HG02885 (cell line): ENCODE results near the gene NEK6.

Experiments
- ATAC-seq: cut with Tn5 transposase; IDR thresholded peaks from one replicate; pipeline ENCODE4 v1.9.1; 2021; ENCODE audit warnings: mild to moderate bottlenecking; ENCODE audit not compliant: unreplicated experiment, poor library complexity

The NEK6 gene

DNA sequence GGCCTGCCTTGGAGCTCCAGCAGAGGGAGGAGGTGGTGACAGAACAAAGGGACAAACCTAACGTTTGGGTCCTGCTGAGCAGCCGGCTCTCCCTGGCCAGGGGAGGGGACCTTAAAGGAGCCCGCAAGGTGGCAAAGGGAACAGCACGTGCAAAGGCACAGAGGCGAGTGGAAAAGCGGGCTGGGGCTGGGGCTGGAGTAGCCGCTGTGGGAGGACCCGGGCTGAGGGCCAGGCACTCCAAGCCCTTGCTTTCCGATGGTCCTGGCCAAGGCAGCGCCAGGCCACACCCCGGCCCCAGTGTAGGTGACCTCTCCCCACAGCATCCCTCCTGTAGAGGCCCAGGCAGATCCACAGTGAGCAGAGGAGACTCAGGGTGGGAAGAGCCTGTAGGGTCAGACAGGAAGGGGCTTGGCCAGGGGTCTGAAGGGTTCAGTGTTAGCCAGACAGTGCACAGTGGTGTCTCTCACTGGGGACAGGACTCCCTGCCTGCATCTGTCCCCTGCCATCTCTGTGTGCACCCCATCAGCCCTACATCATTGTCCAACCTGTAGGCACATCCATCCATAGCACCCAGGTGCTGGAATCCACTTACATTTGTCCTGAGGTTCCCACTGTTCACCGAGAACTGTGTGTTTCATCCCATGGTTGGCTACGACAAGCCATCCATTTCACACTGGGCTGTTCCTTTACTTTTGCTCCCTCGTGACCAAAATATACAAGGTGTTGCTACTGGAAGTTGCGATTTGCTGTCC is 77.0 kb downstream of the NEK6 start:
- no peak for ATAC-seq

DNA sequence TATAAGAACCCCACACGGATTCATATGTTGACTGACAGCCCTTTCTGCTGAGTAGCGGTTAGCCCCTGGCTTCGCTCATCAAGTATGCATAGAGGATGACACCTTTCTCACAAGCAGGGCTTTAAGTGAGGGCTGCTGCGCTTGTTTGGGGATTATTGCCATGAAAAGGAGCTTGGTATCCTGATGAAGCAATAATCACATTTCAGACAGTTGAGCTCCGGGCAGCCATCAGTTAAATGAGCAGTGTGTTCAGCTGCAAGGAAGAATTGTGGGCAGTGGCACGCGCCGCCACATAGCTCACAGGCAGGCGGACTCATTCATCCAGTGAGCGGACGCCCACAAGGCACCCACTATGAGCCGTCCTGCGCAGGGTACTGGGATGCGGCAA is 77.6 kb downstream of the NEK6 start:
- no peak for ATAC-seq

DNA sequence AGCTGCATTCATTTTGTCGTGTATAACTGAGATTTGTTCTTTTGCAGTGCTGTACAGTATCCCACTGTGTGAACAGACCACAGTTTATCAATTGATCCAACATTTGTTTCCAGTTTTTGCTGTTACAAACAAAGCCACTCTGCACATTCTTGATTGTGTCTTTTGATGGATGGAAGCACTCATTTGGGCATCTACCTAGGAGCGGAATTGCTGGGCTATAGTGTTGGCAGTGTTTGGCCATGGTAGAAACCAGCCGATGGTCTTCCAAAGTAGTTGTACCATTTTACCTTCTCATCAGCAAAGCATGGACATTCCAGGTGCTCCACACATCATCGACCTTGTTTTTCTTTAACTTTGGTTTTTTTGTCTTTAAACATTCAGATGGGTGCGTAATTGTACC is 79.8 kb downstream of the NEK6 start:
- ATAC-seq = no peak

DNA sequence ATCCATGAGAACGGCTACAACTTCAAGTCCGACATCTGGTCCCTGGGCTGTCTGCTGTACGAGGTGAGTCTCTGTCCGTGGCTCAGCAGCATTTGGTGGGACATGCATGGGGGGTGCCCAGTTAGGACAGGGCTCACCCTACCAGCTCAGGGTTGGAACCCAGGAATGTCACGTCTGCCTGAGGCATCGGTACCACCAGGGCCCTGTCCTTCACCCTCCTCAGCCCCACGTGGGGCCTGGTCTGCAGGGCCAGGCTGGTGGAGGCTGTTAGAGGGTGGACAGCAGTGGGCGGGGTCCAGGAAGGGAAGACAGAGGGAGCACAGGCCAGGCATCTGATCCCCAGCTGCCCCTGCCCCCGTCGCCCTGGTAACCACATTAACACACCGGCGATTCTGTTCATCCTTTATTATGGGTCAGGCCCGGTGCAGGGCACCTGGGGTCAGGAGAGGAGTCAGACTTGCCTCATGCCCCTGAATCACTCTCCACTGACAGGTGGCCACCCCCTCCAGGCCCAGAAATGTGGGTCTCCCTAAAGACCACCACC is 81.9 kb downstream of the NEK6 start:
- no peak for ATAC-seq

DNA sequence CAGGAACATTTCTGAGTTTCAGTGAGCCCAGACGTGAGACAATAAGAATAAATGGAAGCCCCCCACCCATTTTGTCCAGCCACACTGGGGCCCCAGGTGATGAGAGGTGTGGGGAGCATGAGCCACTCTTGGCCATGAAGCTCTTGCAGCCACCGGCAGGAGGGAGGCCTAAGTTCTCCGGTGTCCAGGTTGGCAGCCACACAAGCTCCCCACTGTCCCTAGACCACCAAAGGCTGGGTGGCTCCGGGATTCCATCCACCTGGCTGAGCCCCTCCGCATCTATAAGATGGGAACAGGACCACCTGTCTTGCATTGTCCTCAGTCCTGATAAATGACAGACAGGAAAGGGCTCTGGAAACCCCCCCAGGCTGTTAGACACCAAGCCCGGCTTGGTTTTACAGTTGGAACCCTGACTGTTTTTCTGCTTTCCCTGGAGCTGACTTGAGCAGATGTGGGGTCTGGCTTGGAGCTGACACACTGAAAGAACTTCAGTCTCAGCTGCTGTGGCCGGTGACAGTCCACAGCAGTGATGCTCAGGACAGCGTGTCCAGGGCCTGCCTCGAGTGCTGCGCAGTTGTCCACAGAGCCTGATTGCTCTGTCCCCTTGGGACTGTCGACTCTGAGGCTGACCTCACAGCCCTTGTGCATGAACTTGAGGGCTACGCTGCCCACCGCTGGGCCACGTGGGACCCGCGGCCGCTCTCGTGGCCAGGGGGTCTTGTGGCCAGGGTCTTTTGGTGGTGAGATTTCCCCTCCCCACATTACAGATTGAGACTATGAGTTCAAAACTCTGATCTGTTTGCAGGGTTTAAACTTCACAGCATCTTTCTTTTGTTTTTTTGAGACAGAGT is 82.7 kb downstream of the NEK6 start:
- ATAC-seq = no peak

DNA sequence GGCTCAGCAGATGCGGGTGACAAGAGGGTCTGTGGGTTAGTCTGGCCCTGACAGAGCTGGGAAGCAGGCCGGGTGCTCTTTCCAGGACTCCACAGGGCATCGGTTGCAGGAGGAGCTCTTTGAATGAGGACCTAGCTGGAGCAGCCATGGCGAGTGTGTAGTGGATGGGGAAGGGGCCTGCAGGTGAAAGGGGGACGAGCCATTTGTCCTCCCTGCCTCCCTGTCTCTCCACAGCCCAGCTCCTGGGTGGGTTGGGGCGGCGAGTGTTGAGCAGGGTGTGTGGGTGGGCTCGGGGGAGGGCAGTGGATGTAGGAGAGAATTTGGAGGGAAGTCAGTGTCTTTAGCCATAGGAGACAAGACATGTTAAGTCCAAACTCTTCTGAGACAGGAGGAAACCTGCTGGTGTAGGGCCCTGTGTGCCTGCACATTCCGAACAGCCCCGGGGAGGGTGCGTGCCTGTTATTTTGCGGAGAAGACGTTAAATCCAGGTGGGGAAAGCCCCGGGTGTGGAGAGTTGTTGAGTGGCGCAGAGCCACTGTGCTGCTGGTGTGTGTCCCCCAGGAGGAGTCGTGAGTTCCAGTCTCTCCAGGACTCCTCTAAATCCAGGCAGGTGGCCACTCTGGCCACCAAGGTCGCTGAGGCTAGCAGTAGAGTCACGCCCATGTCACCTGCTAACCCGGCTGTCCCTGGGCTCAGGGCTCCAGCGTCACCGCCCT is 83.9 kb downstream of the NEK6 start:
- ATAC-seq = no peak

DNA sequence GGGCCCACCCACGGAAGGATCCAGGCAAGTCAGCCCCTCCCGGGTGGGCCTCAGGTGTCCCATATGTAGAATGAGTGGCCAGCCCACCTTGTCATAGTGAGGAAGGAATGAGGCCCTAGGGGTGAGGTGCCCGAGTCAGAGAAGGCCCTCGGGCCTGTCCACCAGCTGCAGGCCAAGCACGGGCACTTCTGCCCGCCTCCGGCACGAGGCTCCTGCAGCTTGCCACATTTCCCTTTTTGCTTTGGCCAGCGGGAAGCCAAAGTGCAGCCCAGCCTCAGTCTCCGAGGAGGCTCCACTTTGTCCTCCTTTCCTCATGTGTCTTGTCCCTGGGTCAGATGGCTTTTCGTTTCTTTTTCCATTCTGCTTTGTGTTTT is 84.6 kb downstream of the NEK6 start:
- ATAC-seq = no peak

DNA sequence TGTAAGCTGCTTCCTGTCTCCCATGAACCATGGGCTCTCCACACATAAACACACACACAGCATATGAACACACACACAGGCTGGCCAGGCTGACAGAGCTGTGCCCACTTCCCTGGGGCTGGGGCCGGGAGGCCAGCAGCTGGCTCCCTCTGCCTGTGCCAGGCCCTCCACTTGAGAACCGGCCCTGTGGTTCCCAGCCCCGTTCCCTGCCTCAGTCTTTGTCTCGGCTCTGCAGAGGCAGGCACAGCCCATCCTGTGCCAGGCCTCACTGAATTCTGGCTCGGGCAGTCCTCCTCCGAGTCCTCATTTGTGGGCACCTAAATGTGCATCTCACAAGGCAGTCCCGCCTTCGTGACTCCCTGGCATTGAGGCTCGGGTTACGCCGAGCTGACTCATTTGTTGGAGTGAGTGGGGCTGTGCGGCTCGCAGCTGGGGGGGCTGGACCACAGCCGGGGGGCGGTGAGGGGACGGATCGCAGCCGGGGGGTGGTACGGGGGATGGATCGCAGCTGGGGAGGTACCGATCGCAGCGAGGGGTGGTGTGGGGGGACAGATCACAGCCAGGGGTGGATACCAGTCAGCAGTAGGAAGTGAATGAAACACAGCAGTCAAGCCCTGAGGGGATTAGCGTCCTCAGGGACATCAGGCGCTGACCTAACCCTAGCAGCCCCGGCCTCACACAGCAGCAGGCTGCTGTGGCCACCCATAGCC is 85.2 kb downstream of the NEK6 start:
- ATAC-seq = no peak

DNA sequence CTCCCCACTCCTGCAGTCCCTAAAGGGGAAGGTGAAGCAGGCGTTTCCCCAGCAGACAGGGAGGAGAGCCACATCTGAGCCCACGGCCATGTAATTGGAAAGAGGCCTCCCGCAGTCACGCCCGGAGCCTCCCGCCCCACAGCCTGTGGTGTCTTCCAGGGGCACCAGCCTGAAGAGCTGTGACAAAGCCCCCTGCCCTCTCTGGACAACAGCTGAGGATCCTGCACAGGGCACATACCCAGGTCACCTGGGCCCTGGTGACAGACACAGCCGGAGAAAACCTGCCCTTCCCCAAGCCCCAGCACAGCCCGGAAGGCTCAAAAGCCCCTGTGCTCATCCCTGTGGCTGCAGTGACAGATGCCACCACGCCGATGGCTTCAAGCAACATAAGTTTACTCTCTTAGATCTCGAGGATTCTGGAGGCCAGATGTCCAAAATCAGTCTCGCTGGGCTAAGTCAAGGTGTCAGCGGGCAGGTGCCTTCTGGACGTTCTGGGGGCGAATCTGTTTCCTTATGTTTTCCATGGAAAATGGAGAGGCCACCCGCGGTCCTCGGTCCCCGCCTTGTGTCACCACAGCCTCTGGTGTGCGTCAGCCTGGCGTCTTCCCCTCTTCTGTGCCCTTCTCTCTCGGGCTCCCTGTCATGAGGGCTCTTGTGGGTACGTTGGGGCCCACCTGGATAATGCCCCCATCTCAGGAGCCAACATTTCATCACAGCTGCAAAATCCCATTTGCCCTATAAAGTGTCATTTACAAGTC is 86.0 kb downstream of the NEK6 start:
- no peak for ATAC-seq

DNA sequence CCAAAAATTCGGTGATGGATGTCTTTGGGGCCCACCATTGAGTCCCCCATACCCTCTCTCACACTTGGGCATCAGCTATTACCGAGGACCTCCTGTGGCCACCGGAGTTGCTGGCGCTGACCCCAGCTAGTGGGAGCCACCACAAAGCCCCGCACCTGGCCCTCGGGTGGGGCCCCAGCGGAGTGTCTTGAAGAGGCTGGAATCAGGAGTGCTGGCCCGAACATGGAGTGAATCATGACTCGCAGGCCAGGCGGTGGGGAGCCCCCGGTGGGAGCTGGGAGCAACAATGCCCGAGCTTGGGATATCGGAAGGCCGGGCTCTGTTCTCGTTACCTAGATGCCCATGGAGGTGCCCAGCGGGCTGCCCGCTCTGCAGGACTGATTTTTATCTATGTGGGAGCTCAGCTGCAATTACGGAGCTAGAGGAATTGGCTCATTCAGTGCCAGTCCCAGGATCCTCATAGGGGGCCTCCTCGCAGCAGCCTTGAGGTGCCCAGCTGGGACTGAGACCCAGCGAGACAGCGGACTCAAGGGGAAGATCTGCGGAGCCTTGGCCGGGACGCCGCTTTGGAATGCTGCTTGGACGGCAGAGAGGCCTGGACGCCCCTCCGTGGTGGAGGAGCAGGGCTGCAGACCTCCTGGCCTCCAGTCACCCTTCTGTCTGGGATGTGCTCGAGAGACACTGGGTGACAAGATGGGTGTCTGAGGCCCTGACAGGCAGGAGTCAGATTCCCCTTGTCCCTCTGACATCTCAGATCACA is 86.7 kb downstream of the NEK6 start:
- no peak for ATAC-seq

DNA sequence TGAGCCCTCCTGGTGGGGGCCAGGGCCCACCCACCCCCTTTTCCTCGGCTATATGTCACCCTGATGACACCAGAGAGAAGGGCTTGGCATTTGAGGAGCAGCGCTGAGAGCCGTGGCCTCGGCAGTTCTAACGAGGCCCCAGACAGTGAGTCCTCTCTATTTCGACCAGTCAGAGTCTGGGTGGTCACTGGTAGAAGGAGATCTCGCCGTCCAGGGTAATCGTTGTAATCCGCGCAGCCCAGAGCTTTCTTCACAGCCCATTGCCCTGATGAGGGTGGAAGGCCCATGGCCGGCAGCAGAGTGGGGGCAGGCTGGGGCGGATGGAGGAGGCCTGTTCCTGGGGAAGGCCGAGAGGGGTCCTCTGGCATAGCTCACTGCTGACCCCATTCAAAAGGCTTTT is 87.3 kb downstream of the NEK6 start:
- ATAC-seq = no peak

DNA sequence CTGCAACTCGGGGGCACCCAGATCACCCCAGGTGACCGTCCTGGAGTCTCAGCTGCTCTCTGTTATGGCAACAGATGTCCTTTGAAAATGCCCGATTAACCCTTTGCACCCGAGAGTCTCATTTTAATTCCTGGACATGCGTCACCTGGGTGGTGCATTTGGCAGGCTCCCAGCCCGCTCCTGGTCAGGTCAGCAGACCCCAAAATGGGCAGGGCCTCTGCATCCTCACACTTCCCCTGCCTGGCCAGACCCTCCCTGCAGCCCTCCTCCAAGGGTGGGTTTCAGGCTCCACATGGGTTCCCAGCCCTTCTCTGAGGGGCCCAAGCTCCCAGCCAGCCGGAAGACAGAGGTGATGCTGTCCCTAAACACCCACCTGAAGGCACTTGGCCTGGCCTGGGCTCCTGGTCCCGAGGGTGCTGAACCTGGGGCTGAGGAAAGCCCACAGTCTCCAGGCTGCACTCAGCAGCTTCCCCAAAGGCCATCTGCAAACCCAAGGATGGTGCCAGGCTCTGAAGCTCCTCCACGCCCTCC is 88.1 kb downstream of the NEK6 start:
- no peak for ATAC-seq

DNA sequence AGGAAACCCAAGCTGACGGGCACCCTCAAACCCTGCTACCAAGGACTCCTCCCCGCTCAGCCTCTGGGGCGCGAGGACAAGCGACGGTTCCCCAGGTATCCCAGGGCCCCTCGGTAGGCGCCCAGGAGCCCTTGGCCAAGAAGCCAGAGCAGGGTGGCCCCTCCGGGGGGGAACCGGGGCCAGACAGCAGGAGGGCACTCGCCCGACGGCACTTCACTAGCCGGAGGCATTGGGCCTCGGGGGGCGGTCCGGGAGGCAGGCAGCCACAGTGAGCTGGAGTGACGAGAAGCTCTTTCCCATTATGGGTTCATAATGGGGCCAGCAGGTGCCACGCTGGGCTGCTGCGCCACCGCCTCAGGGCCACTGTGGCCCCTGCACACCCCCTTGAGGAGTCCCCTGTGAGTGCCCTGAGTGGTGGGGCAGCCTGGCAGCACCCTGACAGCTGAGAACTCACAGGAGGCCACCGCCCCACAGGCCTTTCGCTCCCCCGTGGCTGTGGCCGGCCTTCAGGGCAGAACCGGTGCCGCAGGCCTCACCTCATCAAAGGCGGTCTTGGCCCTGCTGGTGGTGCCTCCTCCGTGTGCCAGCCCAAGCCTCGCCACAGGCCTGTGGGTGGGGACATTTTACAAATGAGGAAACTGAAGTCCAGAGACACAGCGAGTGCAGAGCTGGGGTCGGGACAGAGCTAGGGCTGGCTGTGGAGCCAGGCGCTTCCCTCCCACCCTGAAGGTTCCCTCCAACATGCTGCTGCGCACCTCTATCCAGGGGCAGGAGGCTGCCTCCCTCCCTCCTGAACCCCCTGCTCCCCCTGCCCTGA is 88.8 kb downstream of the NEK6 start:
- ATAC-seq = no peak

DNA sequence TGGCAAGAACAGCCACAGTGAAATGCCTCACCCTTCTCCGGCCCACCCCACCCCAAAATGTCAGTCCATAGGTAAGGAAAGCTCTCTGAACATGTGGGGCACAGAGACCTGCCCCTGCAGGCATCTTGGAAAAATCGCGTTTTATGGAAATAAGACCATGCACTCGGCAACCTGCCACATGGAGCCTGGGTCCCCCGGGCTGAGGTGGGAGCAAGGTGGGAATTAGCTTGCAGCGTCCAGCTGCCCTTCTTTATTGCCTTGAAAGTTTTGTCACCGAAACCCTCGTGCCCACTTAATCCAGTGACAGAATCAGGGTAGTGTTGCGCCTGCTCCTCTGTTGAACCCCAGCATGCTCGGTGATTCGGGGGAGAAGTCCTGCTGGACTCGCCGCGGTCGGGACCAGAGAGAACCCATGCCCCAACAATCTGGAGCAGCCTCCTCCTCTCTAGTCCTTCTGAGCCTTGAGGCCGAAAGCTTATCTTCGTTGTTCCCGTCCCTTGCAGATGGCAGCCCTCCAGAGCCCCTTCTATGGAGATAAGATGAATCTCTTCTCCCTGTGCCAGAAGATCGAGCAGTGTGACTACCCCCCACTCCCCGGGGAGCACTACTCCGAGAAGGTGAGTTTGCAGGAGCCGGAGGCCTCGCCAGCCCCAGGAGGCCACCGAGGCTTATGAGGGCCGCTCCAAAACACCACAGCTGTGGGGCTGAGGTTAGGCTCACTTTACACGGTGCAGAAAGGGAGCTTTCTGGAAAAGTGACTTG is 89.6 kb downstream of the NEK6 start:
- ATAC-seq = no peak

DNA sequence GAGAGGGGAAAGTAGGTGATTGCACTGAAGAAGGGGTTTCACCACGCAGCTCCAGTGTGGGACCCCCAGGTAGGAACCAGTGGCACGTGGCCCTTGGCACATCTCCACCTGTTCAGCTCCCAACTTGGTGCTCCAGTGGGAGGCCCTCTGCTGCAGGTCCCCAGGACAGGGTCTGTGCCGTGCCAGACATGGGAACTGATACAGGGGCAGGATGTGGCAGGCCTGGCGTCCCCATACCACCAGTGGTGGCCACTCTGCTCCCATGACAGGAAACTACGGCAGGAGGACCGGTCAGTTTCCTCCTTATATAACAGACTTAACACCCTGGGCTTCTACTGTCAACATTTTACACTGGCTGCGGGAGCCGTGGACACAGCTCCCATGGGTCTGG is 90.2 kb downstream of the NEK6 start:
- ATAC-seq = no peak

DNA sequence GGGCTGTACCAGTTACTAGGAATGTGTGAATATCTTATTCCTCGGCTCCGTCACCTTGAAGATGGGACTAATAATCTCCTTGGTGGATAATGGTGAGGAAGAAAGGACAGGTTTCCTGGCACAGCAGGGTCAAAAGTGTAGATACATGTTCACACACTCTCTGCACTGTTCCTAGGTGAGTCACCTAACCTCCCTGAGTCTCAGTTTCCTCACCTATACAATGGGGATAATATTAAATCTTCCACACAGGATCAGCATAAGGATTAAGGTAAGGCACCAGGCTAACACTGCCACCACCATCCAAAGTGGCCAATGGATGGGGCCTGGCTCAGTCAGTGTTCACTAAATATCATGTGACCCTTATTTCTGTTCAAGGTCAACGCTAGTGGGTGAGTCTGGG is 90.6 kb downstream of the NEK6 start:
- no peak for ATAC-seq

DNA sequence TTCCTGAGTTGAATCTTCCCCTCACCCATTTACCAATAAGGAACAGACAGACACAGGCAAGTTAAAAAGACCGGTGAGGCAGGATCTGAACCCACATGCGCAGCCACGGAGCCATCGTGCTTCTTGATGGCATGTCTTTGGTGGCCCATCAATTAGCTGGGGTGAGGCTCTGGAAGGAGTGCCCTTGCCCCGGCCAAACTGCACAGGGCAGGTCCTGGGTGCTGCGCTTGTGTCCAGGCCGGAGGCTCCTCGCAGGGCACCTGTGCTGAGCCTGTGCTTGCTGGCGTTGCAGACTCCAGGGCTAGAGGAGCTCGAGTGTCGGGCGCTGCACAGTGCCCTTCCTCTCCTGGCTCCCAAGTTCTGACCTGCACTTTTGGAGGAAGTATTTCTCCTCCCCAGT is 91.1 kb downstream of the NEK6 start:
- no peak for ATAC-seq
